H1 (cell line): ENCODE measurements around the gene CACNA1E. TPM values are rescaled to one million over a fixed set of nuclear protein-coding genes. Genes with fewer than 3 reads are reported as not detected.

ENCODE experiments used
- CTCF ChIA-PET: fragments of 300-600 bp; sonication (Branson Sonifier 250); formaldehyde crosslinking; loops from one replicate; lab custom pipeline; 2021; ENCODE audit not compliant: partially characterized antibody; lab: Charles Lee
- POLR2A ChIA-PET: fragments of 300-600 bp; sonication (Branson Sonifier 250); formaldehyde crosslinking; loops from one replicate; lab custom pipeline; 2021; ENCODE audit warnings: inconsistent platforms; ENCODE audit not compliant: partially characterized antibody; lab: Charles Lee
- DNase-seq, 2 experiments: peaks; one replicate each; pipeline versions ENCODE4 v3.0.0 to v3.0.0-alpha.2; 2010 to 2022; ENCODE audit warnings: low spot score in 2 of 2, low read depth in 1 of 2, mixed read lengths in 1 of 2
- FAIRE-seq: peaks from 2 replicates; lab custom pipeline; 2011; peaks lifted over from hg19 to GRCh38; lab: Jason Lieb, UNC
- H2AFZ ChIP-seq: 2 replicates; pipeline ENCODE4 v1.8.1; 2012; ENCODE audit warnings: low read length, inconsistent platforms
- H2AK5ac ChIP-seq: 2 replicates; pipeline ENCODE4 v1.6.1; 2013; ENCODE audit warnings: low read depth, low read length
- H2BK120ac ChIP-seq: replicated peaks from 2 replicates; pipeline ENCODE3; 2013; ENCODE audit warnings: low read depth, low read length, inconsistent platforms
- H2BK12ac ChIP-seq: 2 replicates; pipeline ENCODE4 v1.6.1; 2013; ENCODE audit warnings: low read depth, low read length
- H2BK15ac ChIP-seq: 2 replicates; pipeline ENCODE4 v1.6.1; 2013; ENCODE audit warnings: low read length
- H2BK20ac ChIP-seq: 2 replicates; pipeline ENCODE4 v1.6.1; 2013; ENCODE audit warnings: low read length
- H2BK5ac ChIP-seq: 2 replicates; pipeline ENCODE4 v1.6.1; 2013; ENCODE audit warnings: low read depth, low read length
- H3K14ac ChIP-seq: 2 replicates; pipeline ENCODE4 v1.6.1; 2013; ENCODE audit warnings: inconsistent platforms; ENCODE audit not compliant: insufficient read length
- H3K18ac ChIP-seq: 2 replicates; pipeline ENCODE4 v1.6.1; 2013; ENCODE audit warnings: low read length; ENCODE audit errors: extremely low read depth
- H3K23ac ChIP-seq: 2 replicates; pipeline ENCODE4 v1.6.1; 2013; ENCODE audit warnings: inconsistent platforms; ENCODE audit not compliant: insufficient read length
- H3K23me2 ChIP-seq: 2 replicates; pipeline ENCODE4 v1.6.1; 2013; ENCODE audit warnings: low read depth, low read length
- H3K27ac ChIP-seq: 2 replicates; pipeline ENCODE4 v1.6.1; 2011; ENCODE audit warnings: low read depth, low read length, inconsistent platforms
- H3K27me3 ChIP-seq, 4 experiments: replicated peaks in 1 of 4; 1 replicate in 1 of 4; 2 replicates in 3 of 4; pipeline versions ENCODE4 v1.6.1 to v1.8.1; 2011 to 2013; ENCODE audit warnings: low read length in 3 of 4, mild to moderate bottlenecking in 3 of 4, inconsistent platforms in 2 of 4, mixed read lengths in 2 of 4, moderate library complexity in 1 of 4; ENCODE audit not compliant: control insufficient read depth in 3 of 4, insufficient read depth in 3 of 4; ENCODE audit errors: extremely low read depth in 1 of 4
- H3K36me3 ChIP-seq, 4 experiments: 2 replicates each; pipeline versions ENCODE4 v1.6.1 to v1.8.1; 2011 to 2013; ENCODE audit warnings: mild to moderate bottlenecking in 4 of 4, low read length in 3 of 4, moderate library complexity in 2 of 4, control low read depth in 1 of 4, inconsistent platforms in 1 of 4; ENCODE audit not compliant: insufficient read depth in 4 of 4, control insufficient read depth in 2 of 4
- H3K4ac ChIP-seq: replicated peaks from 2 replicates; pipeline ENCODE3; 2013; ENCODE audit warnings: low read length, low read depth, mixed read lengths, inconsistent platforms; ENCODE audit not compliant: insufficient read length
- H3K4me1 ChIP-seq, 4 experiments: replicated peaks in 1 of 4; 1 replicate in 1 of 4; 2 replicates in 3 of 4; pipeline versions ENCODE4 v1.6.1 to v1.8.1; 2011 to 2013; ENCODE audit warnings: low read length in 3 of 4, inconsistent platforms in 2 of 4, mixed read lengths in 1 of 4; ENCODE audit not compliant: insufficient read depth in 4 of 4, control insufficient read depth in 3 of 4
- H3K4me2 ChIP-seq, 2 experiments: 2 replicates each; pipeline versions ENCODE4 v1.6.1 to v1.8.1; 2011 to 2013; ENCODE audit warnings: low read depth in 2 of 2, low read length in 2 of 2, control low read depth in 1 of 2, inconsistent platforms in 1 of 2, mild to moderate bottlenecking in 1 of 2; ENCODE audit not compliant: insufficient read depth in 1 of 2
- H3K4me3 ChIP-seq, 4 experiments: fragments of 200-600, 300-600 bp in 1 of 4; sonication (generic), shearing (Covaris generic), sonication (Bioruptor Twin) in 1 of 4; 2 replicates each; pipeline versions ENCODE4 v1.5.1 to v1.8.1; 2011 to 2016; ENCODE audit warnings: low read length in 4 of 4, low read depth in 3 of 4, control low read depth in 2 of 4, inconsistent platforms in 2 of 4, mild to moderate bottlenecking in 2 of 4, mixed read lengths in 1 of 4, moderate library complexity in 1 of 4; ENCODE audit not compliant: insufficient read depth in 2 of 4; ENCODE audit errors: extremely low read depth in 1 of 4
- H3K56ac ChIP-seq: replicated peaks from 2 replicates; pipeline ENCODE3; 2013; ENCODE audit warnings: low read depth, mild to moderate bottlenecking, mixed read lengths, low read length, inconsistent platforms; ENCODE audit not compliant: insufficient read length
- H3K79me1 ChIP-seq: 2 replicates; pipeline ENCODE4 v1.6.1; 2013; ENCODE audit warnings: low read depth, low read length, control low read depth
- H3K79me2 ChIP-seq, 2 experiments: 2 replicates each; pipeline versions ENCODE4 v1.6.1 to v1.8.1; 2012 to 2013; ENCODE audit warnings: low read length in 2 of 2, mild to moderate bottlenecking in 2 of 2, inconsistent platforms in 1 of 2; ENCODE audit not compliant: insufficient read depth in 2 of 2, control insufficient read depth in 1 of 2
- H3K9ac ChIP-seq, 4 experiments: replicated peaks in 1 of 4; 1 replicate in 1 of 4; 2 replicates in 3 of 4; pipeline versions ENCODE4 v1.6.1 to v1.8.1; 2011 to 2013; ENCODE audit warnings: low read depth in 3 of 4, low read length in 3 of 4, control low read depth in 2 of 4, mild to moderate bottlenecking in 2 of 4, moderate library complexity in 2 of 4, inconsistent platforms in 1 of 4; ENCODE audit errors: extremely low read depth in 1 of 4
- H3K9me3 ChIP-seq, 2 experiments: 2 replicates each; pipeline versions ENCODE4 v1.6.1 to v1.8.1; 2012 to 2013; ENCODE audit warnings: mild to moderate bottlenecking in 2 of 2, moderate library complexity in 2 of 2, control low read depth in 1 of 2, inconsistent platforms in 1 of 2, low read depth in 1 of 2, low read length in 1 of 2, mixed read lengths in 1 of 2; ENCODE audit not compliant: insufficient read depth in 2 of 2
- H4K20me1 ChIP-seq, 2 experiments: replicated peaks in 1 of 2; 2 replicates each; pipeline versions ENCODE3 to v1.8.1; 2011 to 2013; ENCODE audit warnings: inconsistent platforms in 2 of 2, low read length in 2 of 2, mild to moderate bottlenecking in 1 of 2; ENCODE audit not compliant: insufficient read depth in 2 of 2, control insufficient read depth in 1 of 2
- H4K5ac ChIP-seq: 2 replicates; pipeline ENCODE4 v1.6.1; 2013; ENCODE audit warnings: low read length, low read depth, mixed read lengths, inconsistent platforms; ENCODE audit not compliant: insufficient read length
- H4K8ac ChIP-seq: 2 replicates; pipeline ENCODE4 v1.8.0; 2013; ENCODE audit warnings: mild to moderate bottlenecking, moderate library complexity, low read length, inconsistent platforms; ENCODE audit not compliant: insufficient read depth; ENCODE audit errors: extremely low read depth
- H4K91ac ChIP-seq: replicated peaks from 2 replicates; pipeline ENCODE3; 2013; ENCODE audit warnings: low read length, mixed read lengths, inconsistent platforms; ENCODE audit not compliant: insufficient read length
- CBX5 ChIP-seq: fragments of 300-800, 300-1000 bp; sonication (generic); IDR thresholded peaks from 2 replicates; pipeline ENCODE4 v1.7.1; 2016; ENCODE audit warnings: antibody characterized with exemption, low read length, low read depth
- EZH2 ChIP-seq: fragments of 200-600 bp; sonication (generic); IDR thresholded peaks from 2 replicates; pipeline ENCODE4 v1.7.1; 2012; ENCODE audit warnings: low read depth, mild to moderate bottlenecking, moderate library complexity, low read length, inconsistent platforms; ENCODE audit not compliant: severe bottlenecking
- HDAC6 ChIP-seq: IDR thresholded peaks from one replicate; pipeline ENCODE4 v1.7.1; 2012; ENCODE audit warnings: low read depth, mild to moderate bottlenecking, inconsistent platforms, low read length, moderate library complexity
- PHF8 ChIP-seq: fragments of 200-600 bp; sonication (generic); conservative IDR thresholded peaks from 2 replicates; pipeline ENCODE4 v1.7.1; 2012; ENCODE audit warnings: low read depth, mild to moderate bottlenecking, inconsistent platforms, low read length, moderate library complexity
- SP1 ChIP-seq: IDR thresholded peaks from 2 replicates; pipeline ENCODE4 v1.6.1; 2011; ENCODE audit warnings: low read depth, low read length
- SRF ChIP-seq: IDR thresholded peaks from 2 replicates; pipeline ENCODE4 v1.6.1; 2011; ENCODE audit warnings: mild to moderate bottlenecking, low read depth, low read length, moderate library complexity
- TAF1 ChIP-seq: IDR thresholded peaks from 2 replicates; pipeline ENCODE4 v1.6.1; 2011; ENCODE audit warnings: mild to moderate bottlenecking, low read depth, low read length
- WGBS, 2 experiments: shearing (Covaris generic) in 1 of 2; methylation state at CpG; one replicate each; pipeline versions ENCODE4 v1.1.6 to v1.1.7; 2013 to 2015; ENCODE audit warnings: low lambda C conversion rate in 2 of 2, mixed read lengths in 2 of 2, inconsistent platforms in 1 of 2, low coverage in 1 of 2, missing lambda C conversion rate in 1 of 2; ENCODE audit not compliant: insufficient replicate concordance in 2 of 2, insufficient coverage in 1 of 2, insufficient read length in 1 of 2; ENCODE audit errors: extremely low coverage in 1 of 2, missing lambda C conversion rate in 1 of 2; 5-methylcytosine and 5-hydroxymethylcytosine counted together
- polyA plus RNA-seq, 7 experiments: library from polyadenylated mRNA; depleted of rRNA in 3 of 7; stranded (reverse) in 5 of 7; unstranded in 2 of 7; fragments of >200 nt in 5 of 7; fragments of 200-250 nt in 2 of 7; gene quantifications; 1 replicate in 5 of 7; 2 replicates in 1 of 7; 4 replicates in 1 of 7; pipeline versions ENCODE4 v1.2.1 to v1.2.3, GENCODE V29; 2011 to 2013; ENCODE audit warnings: missing spikeins in 2 of 7, mixed read lengths in 2 of 7
- total RNA-seq: library from RNA; stranded (reverse); fragmentation: NEBNext Ultra II Directional; extraction: Animal tissue kit (Norgen Biotek cat#: 25700); gene quantifications from 2 replicates; pipeline ENCODE4 v1.2.1, GENCODE V29; 2021
- TF ChIP-seq, protein P1 (sequence below), 3 experiments: IDR thresholded peaks; 1 replicate in 2 of 3; 2 replicates in 1 of 3; pipeline versions ENCODE4 v1.5.1 to v1.6.1; 2011; ENCODE audit warnings: low read length in 3 of 3, mild to moderate bottlenecking in 3 of 3, inconsistent platforms in 2 of 3, low read depth in 1 of 3, moderate library complexity in 1 of 3; ENCODE audit not compliant: insufficient read depth in 1 of 3; ENCODE audit errors: control extremely low read depth in 1 of 3
- TF ChIP-seq, protein P2 (sequence below): IDR thresholded peaks from 2 replicates; pipeline ENCODE4 v1.6.1; 2012; ENCODE audit warnings: low read length, inconsistent platforms

The CACNA1E gene
- total and polyA plus RNA-seq, 2 of the 8 experiments (the other 6 are each of a cell fraction or from before 2014, with no cell fraction given) = 0.98 to 1.3 TPM

DNA sequence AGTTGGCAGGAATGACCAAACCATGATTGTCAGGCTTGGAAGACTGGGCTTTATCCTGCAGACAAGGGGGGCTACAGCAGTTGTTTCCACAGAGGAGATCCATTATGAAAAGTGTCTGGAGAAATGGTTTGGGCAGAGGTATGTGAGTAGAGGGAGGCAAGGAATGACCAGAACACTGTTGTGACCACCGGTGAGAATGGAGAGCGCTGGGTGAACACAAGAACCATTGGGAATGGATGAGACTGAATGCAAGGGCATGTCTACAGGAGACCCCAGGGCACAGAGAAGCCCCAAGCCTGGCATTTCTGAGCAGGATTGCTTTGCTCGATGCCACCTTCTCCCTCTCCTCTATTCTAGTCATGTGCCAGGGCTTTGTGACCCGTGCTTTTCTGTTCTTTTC is 125.1 kb downstream of the CACNA1E start:
- Histone ChIP-seq H4K5ac (no peak overlapping the region), H3K4ac (no peak overlapping the region), H3K9ac (no peak overlapping the region), H2BK5ac (peak overlapping the region; percentile 86; the same call in 1 of the 2 replicates), H3K27ac (no peak overlapping the region), H3K56ac (no peak overlapping the region), H3K79me1 (no peaks in the 10 kb centered on the region), H4K8ac (no peak overlapping the region), H3K4me3 (peak overlapping the region in 1 of 4 experiments; percentile 12; a peak in 1 of 8 replicates), H2BK12ac (peak overlapping the region; percentile 32; the same call in 1 of the 2 replicates), H3K23ac (no peak overlapping the region), H3K4me2 (peak overlapping the region; percentile 6 to 31; a peak in 1 of 4 replicates), H3K79me2 (no peaks in the 10 kb centered on the region; a peak in 2 of 4 replicates), H2BK120ac (peak overlapping the region; percentile 35), H3K14ac (no peak overlapping the region), H3K36me3 (no peaks in the 10 kb centered on the region), H3K4me1 (peaks cover 3 to 14% (median 13%) of the 10 kb centered on the region in 4 experiments; a peak in 6 of 7 replicates), H4K91ac (peak overlapping the region; percentile 13), H4K20me1 (no peaks in the 10 kb centered on the region), H2AK5ac (no peak overlapping the region), H2BK15ac (no peak overlapping the region), H3K9me3 (no peaks in the 10 kb centered on the region), H2BK20ac (peak overlapping the region; percentile 94), H2AFZ (no peak overlapping the region), H3K27me3 (no peaks in the 10 kb centered on the region; a peak in 2 of 7 replicates), H3K18ac (peak overlapping the region; percentile 17; the same call in 1 of the 2 replicates), H3K23me2 (peaks cover 2% of the 10 kb centered on the region; the same call in 1 of the 2 replicates)
- FAIRE-seq (no peak), DNase-seq (no peak)
- CTCF ChIA-PET = no interaction called here
- WGBS, 2 experiments = 94% methylated on average over 4 of the region's 4 CpGs; no CpG with 5 or more reads in 1 of the 2 experiments
- POLR2A ChIA-PET = no interaction called here
- TF ChIP-seq, protein P1, sequence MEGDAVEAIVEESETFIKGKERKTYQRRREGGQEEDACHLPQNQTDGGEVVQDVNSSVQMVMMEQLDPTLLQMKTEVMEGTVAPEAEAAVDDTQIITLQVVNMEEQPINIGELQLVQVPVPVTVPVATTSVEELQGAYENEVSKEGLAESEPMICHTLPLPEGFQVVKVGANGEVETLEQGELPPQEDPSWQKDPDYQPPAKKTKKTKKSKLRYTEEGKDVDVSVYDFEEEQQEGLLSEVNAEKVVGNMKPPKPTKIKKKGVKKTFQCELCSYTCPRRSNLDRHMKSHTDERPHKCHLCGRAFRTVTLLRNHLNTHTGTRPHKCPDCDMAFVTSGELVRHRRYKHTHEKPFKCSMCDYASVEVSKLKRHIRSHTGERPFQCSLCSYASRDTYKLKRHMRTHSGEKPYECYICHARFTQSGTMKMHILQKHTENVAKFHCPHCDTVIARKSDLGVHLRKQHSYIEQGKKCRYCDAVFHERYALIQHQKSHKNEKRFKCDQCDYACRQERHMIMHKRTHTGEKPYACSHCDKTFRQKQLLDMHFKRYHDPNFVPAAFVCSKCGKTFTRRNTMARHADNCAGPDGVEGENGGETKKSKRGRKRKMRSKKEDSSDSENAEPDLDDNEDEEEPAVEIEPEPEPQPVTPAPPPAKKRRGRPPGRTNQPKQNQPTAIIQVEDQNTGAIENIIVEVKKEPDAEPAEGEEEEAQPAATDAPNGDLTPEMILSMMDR (IDR thresholded peaks at IDR 0.05; ENCODE audit: control extremely low read depth in 1 of 3, insufficient read depth in 1 of 3, low read depth in 1 of 3, low read length in 3 of 3) = no peak
- TF ChIP-seq SRF = no peak
- TF ChIP-seq HDAC6 = no peak
- TF ChIP-seq TAF1 = no peak
- TF ChIP-seq, protein P2, sequence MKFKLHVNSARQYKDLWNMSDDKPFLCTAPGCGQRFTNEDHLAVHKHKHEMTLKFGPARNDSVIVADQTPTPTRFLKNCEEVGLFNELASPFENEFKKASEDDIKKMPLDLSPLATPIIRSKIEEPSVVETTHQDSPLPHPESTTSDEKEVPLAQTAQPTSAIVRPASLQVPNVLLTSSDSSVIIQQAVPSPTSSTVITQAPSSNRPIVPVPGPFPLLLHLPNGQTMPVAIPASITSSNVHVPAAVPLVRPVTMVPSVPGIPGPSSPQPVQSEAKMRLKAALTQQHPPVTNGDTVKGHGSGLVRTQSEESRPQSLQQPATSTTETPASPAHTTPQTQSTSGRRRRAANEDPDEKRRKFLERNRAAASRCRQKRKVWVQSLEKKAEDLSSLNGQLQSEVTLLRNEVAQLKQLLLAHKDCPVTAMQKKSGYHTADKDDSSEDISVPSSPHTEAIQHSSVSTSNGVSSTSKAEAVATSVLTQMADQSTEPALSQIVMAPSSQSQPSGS = no peak
- TF ChIP-seq PHF8 = no peak
- no peak for TF ChIP-seq CBX5
- TF ChIP-seq SP1 = no peak
- no peak for TF ChIP-seq EZH2
